Esophagus muscularis mucosa (tissue), 4 donors: ENCODE results near the gene CCNL2. TPM values are rescaled to one million over a fixed set of nuclear protein-coding genes. Genes with fewer than 3 reads are reported as not detected.

Experiments
- DNase-seq: peaks from one replicate; pipeline ENCODE4 v3.0.0-alpha.2; 2017; ENCODE audit errors: extremely low spot score
- H3K27ac ChIP-seq, 4 donors: fragments of 200-600 bp; sonication (generic); replicated peaks in 1 of 4; 1 replicate in 3 of 4; 2 replicates in 1 of 4; pipeline ENCODE4 v1.5.1; 2016 to 2019; ENCODE audit warnings: mild to moderate bottlenecking in 1 of 4
- H3K27me3 ChIP-seq, 4 donors: fragments of 200-600 bp; sonication (generic); one replicate each; pipeline versions ENCODE4 v1.5.1 to v1.6.0; 2016 to 2019
- H3K36me3 ChIP-seq, 4 donors: fragments of 200-600 bp; sonication (generic); one replicate each; pipeline ENCODE4 v1.5.1; 2016 to 2019
- H3K4me1 ChIP-seq, 4 donors: fragments of 200-600 bp; sonication (generic); one replicate each; pipeline ENCODE4 v1.5.1; 2016 to 2019
- H3K4me3 ChIP-seq, 4 donors: fragments of 200-600 bp; sonication (generic); 1 replicate in 2 of 4; 2 replicates in 2 of 4; pipeline ENCODE4 v1.5.1; 2016 to 2019; ENCODE audit warnings: mild to moderate bottlenecking in 4 of 4, moderate library complexity in 1 of 4
- H3K9me3 ChIP-seq, 4 donors: fragments of 200-600 bp; sonication (generic); 1 replicate in 3 of 4; 2 replicates in 1 of 4; pipeline ENCODE4 v1.5.1; 2016 to 2019
- CTCF ChIP-seq, 3 experiments: fragments of 200-600 bp in 2 of 3; fragments of 450-650 bp in 1 of 3; sonication (generic) in 2 of 3; IDR thresholded peaks; one replicate each; pipeline ENCODE4 v1.5.1; 2017 to 2019; ENCODE audit warnings: antibody characterized with exemption in 3 of 3, mild to moderate bottlenecking in 2 of 3, moderate library complexity in 1 of 3
- EP300 ChIP-seq: sonication (generic); formaldehyde crosslinking; IDR thresholded peaks from one replicate; pipeline ENCODE4 v1.6.1; 2017; ENCODE audit warnings: antibody characterized with exemption
- POLR2A ChIP-seq: fragments of 450-650 bp; IDR thresholded peaks from one replicate; pipeline ENCODE4 v1.6.1; 2017; ENCODE audit warnings: antibody characterized with exemption, moderate library complexity, mild to moderate bottlenecking, low read depth
- POLR2AphosphoS5 ChIP-seq, 2 donors: sonication (generic); formaldehyde crosslinking; IDR thresholded peaks; one replicate each; pipeline ENCODE4 v1.6.1; 2017; ENCODE audit warnings: antibody characterized with exemption in 2 of 2
- WGBS: methylation state at CpG from one replicate; pipeline ENCODE4 v1.1.5; 2018; 5-methylcytosine and 5-hydroxymethylcytosine counted together
- intact Hi-C: fragments of 100-400 bp; cut with DNase I; formaldehyde crosslinking; loops from one replicate; pipeline ENCODE4 v1.15.1; 2023
- total RNA-seq, 4 donors: library from RNA; depleted of rRNA; stranded (reverse); fragments of >200 nt; gene quantifications; one replicate each; pipeline versions ENCODE4 v1.1.0 to v1.2.1, GENCODE V29; 2016

CCNL2 gene
- total RNA-seq, 4 donors from 2014 or later, result 73.4 to 136 (median 108) TPM

- intact Hi-C loops, result no loop called here
- DNase-seq, result no peak
Measured at GRCh38 chr1:1394116-1394515, 5.0 kb downstream of the CCNL2 start.

GRCh38 chr1:1393428-1393827 is 5.7 kb downstream of the CCNL2 start:
- no peaks in the 10 kb centered on the region for H3K27me3 ChIP-seq
- intact Hi-C loops, result no loop called here
- no peaks in the 10 kb centered on the region for H3K9me3 ChIP-seq
- H3K4me3 ChIP-seq, result no peak overlapping the region
- WGBS, result 94% methylated on average over 2 of the region's 11 CpGs
- H3K27ac ChIP-seq, result no peak overlapping the region
- peaks cover 83 to 100% (median 97%) of the 10 kb centered on the region in 4 donors for H3K36me3 ChIP-seq
- peaks cover 30 to 38% (median 31%) of the 10 kb centered on the region in 4 donors for H3K4me1 ChIP-seq
- no peak for DNase-seq
- no peak for TF ChIP-seq EP300
- TF ChIP-seq POLR2A, result no peak
- TF ChIP-seq CTCF (IDR thresholded peaks at IDR 0.05), result no peak
- no peak for TF ChIP-seq POLR2AphosphoS5 (IDR thresholded peaks at IDR 0.05)

More at GRCh38 chr1:1394116-1394515, 5.0 kb downstream of the CCNL2 start:
- Histone ChIP-seq H3K27me3 (no peaks in the 10 kb centered on the region), H3K9me3 (no peaks in the 10 kb centered on the region), H3K4me1 (peaks cover 30 to 40% (median 34%) of the 10 kb centered on the region in 4 donors), H3K36me3 (peaks cover 76 to 93% (median 90%) of the 10 kb centered on the region in 4 donors), H3K4me3 (no peak overlapping the region), H3K27ac (no peak overlapping the region)
- WGBS, result 95% methylated on average over 7 of the region's 7 CpGs
- TF ChIP-seq POLR2AphosphoS5 (IDR thresholded peaks at IDR 0.05) (no peak), POLR2A (no peak), CTCF (IDR thresholded peaks at IDR 0.05) (no peak)

GRCh38 chr1:1393014-1393413 is 6.1 kb downstream of the CCNL2 start:
- no peaks in the 10 kb centered on the region for H3K9me3 ChIP-seq
- no peak overlapping the region for H3K4me3 ChIP-seq
- intact Hi-C loops, result no loop called here
- no peak for DNase-seq
- no peaks in the 10 kb centered on the region for H3K27me3 ChIP-seq
- H3K4me1 ChIP-seq, result peaks cover 25 to 34% (median 27%) of the 10 kb centered on the region in 4 donors
- H3K36me3 ChIP-seq, result peaks cover 87 to 100% (median 100%) of the 10 kb centered on the region in 4 donors
- WGBS, result 91% methylated on average over 4 of the region's 4 CpGs
- TF ChIP-seq EP300, result no peak
- TF ChIP-seq CTCF (IDR thresholded peaks at IDR 0.05), result no peak
- TF ChIP-seq POLR2AphosphoS5 (IDR thresholded peaks at IDR 0.05), result no peak
- no peak for TF ChIP-seq POLR2A
- H3K27ac ChIP-seq, result no peak overlapping the region

- 74% methylated on average over 12 of the region's 12 CpGs for WGBS
- H3K9me3 ChIP-seq, result no peaks in the 10 kb centered on the region
- no peak overlapping the region for H3K4me3 ChIP-seq
- no peak overlapping the region for H3K27ac ChIP-seq
- intact Hi-C loops, result no loop called here
- peaks cover 11 to 16% (median 14%) of the 10 kb centered on the region in 4 donors for H3K4me1 ChIP-seq
- TF ChIP-seq POLR2AphosphoS5 (IDR thresholded peaks at IDR 0.05), result no peak
- no peak for TF ChIP-seq EP300
- TF ChIP-seq CTCF (IDR thresholded peaks at IDR 0.05), result no peak
- TF ChIP-seq POLR2A, result no peak
- no peak for DNase-seq
- peaks cover 94 to 100% (median 100%) of the 10 kb centered on the region in 4 donors for H3K36me3 ChIP-seq
- H3K27me3 ChIP-seq, result no peaks in the 10 kb centered on the region
Measured at GRCh38 chr1:1391225-1391624, 7.9 kb downstream of the CCNL2 start.

GRCh38 chr1:1390675-1391074 is 8.5 kb downstream of the CCNL2 start:
- H3K9me3 ChIP-seq, result no peaks in the 10 kb centered on the region
- TF ChIP-seq EP300 (no peak), POLR2A (no peak), POLR2AphosphoS5 (IDR thresholded peaks at IDR 0.05) (no peak), CTCF (IDR thresholded peaks at IDR 0.05) (no peak)
- peaks cover 5 to 12% (median 10%) of the 10 kb centered on the region in 4 donors for H3K4me1 ChIP-seq
- no peak for DNase-seq
- H3K4me3 ChIP-seq, result no peak overlapping the region
- 77% methylated on average over 12 of the region's 12 CpGs for WGBS
- peaks cover 99 to 100% (median 100%) of the 10 kb centered on the region in 4 donors for H3K36me3 ChIP-seq
- intact Hi-C loops, result no loop called here
- H3K27me3 ChIP-seq, result no peaks in the 10 kb centered on the region
- H3K27ac ChIP-seq, result no peak overlapping the region
